ENCODE results near the gene WASF3.

WASF3 gene

DNA sequence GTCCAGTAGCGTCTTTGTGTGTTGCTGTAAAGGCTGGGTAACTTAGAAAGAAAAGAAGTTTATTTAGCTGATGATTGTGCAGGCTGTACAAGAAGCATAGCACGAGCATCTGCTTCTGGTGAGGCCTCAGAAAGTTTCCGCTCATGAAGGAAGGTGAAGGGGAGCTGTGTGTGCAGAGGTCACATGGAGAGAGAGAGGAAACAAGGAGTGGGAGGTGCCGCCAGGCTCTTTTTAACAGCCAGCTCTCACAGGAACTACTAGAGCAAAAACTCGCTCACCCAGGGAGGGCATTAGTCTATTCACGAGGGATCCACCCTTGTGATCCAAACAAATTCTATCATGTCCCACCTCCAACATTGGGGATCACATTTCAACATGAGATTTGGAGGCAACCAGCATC, 103.3 kb downstream of the WASF3 start:
- no peak overlapping the region for H3K9ac ChIP-seq (ENCODE audit: low read depth, low read length)
- H3K9me3 ChIP-seq (ENCODE audit: insufficient read depth, low read length, severe bottlenecking), result no peaks in the 10 kb centered on the region
- no peak for ATAC-seq (ENCODE audit: insufficient read depth, low read depth)
- no peaks in the 10 kb centered on the region for H3K36me3 ChIP-seq (ENCODE audit: insufficient read depth, low read length)
- H3K27me3 ChIP-seq (ENCODE audit: insufficient read depth, low read length, poor library complexity), result peaks cover 25% of the 10 kb centered on the region
- no peaks in the 10 kb centered on the region for H4K20me1 ChIP-seq (ENCODE audit: insufficient read depth, low read length)
- TF ChIP-seq, protein P1, sequence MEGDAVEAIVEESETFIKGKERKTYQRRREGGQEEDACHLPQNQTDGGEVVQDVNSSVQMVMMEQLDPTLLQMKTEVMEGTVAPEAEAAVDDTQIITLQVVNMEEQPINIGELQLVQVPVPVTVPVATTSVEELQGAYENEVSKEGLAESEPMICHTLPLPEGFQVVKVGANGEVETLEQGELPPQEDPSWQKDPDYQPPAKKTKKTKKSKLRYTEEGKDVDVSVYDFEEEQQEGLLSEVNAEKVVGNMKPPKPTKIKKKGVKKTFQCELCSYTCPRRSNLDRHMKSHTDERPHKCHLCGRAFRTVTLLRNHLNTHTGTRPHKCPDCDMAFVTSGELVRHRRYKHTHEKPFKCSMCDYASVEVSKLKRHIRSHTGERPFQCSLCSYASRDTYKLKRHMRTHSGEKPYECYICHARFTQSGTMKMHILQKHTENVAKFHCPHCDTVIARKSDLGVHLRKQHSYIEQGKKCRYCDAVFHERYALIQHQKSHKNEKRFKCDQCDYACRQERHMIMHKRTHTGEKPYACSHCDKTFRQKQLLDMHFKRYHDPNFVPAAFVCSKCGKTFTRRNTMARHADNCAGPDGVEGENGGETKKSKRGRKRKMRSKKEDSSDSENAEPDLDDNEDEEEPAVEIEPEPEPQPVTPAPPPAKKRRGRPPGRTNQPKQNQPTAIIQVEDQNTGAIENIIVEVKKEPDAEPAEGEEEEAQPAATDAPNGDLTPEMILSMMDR (IDR thresholded peaks at IDR 0.05; ENCODE audit: borderline replicate concordance, extremely low read depth, low read length, poor library complexity, severe bottlenecking), result no peak
- no peak for TF ChIP-seq EZH2 (IDR thresholded peaks at IDR 0.05; ENCODE audit: borderline replicate concordance, low read depth, low read length, severe bottlenecking)
- no peak overlapping the region for H3K4me2 ChIP-seq (ENCODE audit: insufficient read depth, low read length)
- no peaks in the 10 kb centered on the region for H3K4me1 ChIP-seq (ENCODE audit: insufficient read depth, low read length)
- DNase-seq, result no peak
- H2AFZ ChIP-seq (ENCODE audit: low read depth, low read length), result no peak overlapping the region
- H3K27ac ChIP-seq (ENCODE audit: low read length), result no peak overlapping the region
- H3K79me2 ChIP-seq (ENCODE audit: insufficient read depth, low read length), result no peaks in the 10 kb centered on the region
- no peak overlapping the region for H3K4me3 ChIP-seq (ENCODE audit: low read depth in 1 of 2, low read length in 2 of 2)

DNA sequence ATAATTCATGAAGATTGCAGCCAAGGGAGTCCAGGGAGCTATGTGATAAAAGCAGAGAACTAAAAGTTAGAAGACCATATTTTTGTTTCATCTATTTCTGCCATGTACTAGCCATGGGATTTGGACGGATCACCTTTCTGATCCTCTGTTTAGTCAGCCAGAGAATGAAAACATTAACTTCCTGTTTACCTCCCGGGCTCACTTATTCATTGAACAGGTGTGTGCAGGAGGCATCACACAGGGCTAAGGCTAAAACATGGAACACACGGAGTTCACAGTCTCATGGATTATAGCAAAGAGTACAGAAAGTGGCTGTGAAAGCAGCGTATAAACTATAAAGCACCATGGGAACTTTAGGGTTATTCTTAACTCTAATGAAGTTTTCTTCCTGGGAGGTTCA, 106.3 kb downstream of the WASF3 start:
- Histone ChIP-seq H3K27ac (ENCODE audit: low read length) (no peak overlapping the region), H2AFZ (ENCODE audit: low read depth, low read length) (no peak overlapping the region), H4K20me1 (ENCODE audit: insufficient read depth, low read length) (no peaks in the 10 kb centered on the region), H3K27me3 (ENCODE audit: insufficient read depth, low read length, poor library complexity) (peaks cover 25% of the 10 kb centered on the region), H3K9me3 (ENCODE audit: insufficient read depth, low read length, severe bottlenecking) (no peaks in the 10 kb centered on the region), H3K36me3 (ENCODE audit: insufficient read depth, low read length) (no peaks in the 10 kb centered on the region), H3K9ac (ENCODE audit: low read depth, low read length) (no peak overlapping the region), H3K4me3 (ENCODE audit: low read depth in 1 of 2, low read length in 2 of 2) (no peak overlapping the region), H3K4me2 (ENCODE audit: insufficient read depth, low read length) (no peak overlapping the region), H3K79me2 (ENCODE audit: insufficient read depth, low read length) (no peaks in the 10 kb centered on the region), H3K4me1 (ENCODE audit: insufficient read depth, low read length) (no peaks in the 10 kb centered on the region)
- no peak for DNase-seq
- no peak for ATAC-seq (ENCODE audit: insufficient read depth, low read depth)
- no peak for TF ChIP-seq EZH2 (IDR thresholded peaks at IDR 0.05; ENCODE audit: borderline replicate concordance, low read depth, low read length, severe bottlenecking)
- TF ChIP-seq, protein P1 (IDR thresholded peaks at IDR 0.05; ENCODE audit: borderline replicate concordance, extremely low read depth, low read length, poor library complexity, severe bottlenecking), result no peak

DNA sequence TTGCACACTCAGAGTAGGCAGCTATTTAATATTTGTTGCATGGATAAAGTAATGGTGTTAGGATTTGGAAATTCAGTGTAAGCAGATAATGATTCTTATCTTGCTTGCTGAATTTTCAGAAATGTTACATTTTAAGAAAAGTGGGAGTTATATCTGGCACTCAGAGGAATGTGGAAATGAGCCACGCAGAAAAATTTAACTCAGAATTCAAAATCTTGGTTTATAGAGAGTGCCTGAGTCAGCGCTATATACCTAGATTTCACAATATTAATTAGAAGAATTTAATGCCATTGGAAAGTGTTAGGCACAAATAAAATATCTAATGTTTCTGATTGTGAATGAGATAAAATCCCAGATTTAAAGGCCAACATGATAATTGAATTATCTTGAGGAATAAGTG, 106.8 kb downstream of the WASF3 start:
- H3K27me3 ChIP-seq (ENCODE audit: insufficient read depth, low read length, poor library complexity), result peaks cover 21% of the 10 kb centered on the region
- H3K4me1 ChIP-seq (ENCODE audit: insufficient read depth, low read length), result no peaks in the 10 kb centered on the region
- H3K4me3 ChIP-seq (ENCODE audit: low read depth in 1 of 2, low read length in 2 of 2), result no peak overlapping the region
- no peak overlapping the region for H2AFZ ChIP-seq (ENCODE audit: low read depth, low read length)
- no peak for ATAC-seq (ENCODE audit: insufficient read depth, low read depth)
- H3K4me2 ChIP-seq (ENCODE audit: insufficient read depth, low read length), result no peak overlapping the region
- H3K36me3 ChIP-seq (ENCODE audit: insufficient read depth, low read length), result no peaks in the 10 kb centered on the region
- no peaks in the 10 kb centered on the region for H4K20me1 ChIP-seq (ENCODE audit: insufficient read depth, low read length)
- no peak overlapping the region for H3K27ac ChIP-seq (ENCODE audit: low read length)
- no peaks in the 10 kb centered on the region for H3K9me3 ChIP-seq (ENCODE audit: insufficient read depth, low read length, severe bottlenecking)
- no peaks in the 10 kb centered on the region for H3K79me2 ChIP-seq (ENCODE audit: insufficient read depth, low read length)
- TF ChIP-seq EZH2 (IDR thresholded peaks at IDR 0.05; ENCODE audit: borderline replicate concordance, low read depth, low read length, severe bottlenecking), result no peak
- TF ChIP-seq, protein P1 (IDR thresholded peaks at IDR 0.05; ENCODE audit: borderline replicate concordance, extremely low read depth, low read length, poor library complexity, severe bottlenecking), result no peak
- DNase-seq, result no peak
- no peak overlapping the region for H3K9ac ChIP-seq (ENCODE audit: low read depth, low read length)

GRCh38 chr13:26664876-26665275, 107.4 kb downstream of the WASF3 start:
- no peak for ATAC-seq (ENCODE audit: insufficient read depth, low read depth)
- Histone ChIP-seq H4K20me1 (ENCODE audit: insufficient read depth, low read length) (no peaks in the 10 kb centered on the region), H3K9me3 (ENCODE audit: insufficient read depth, low read length, severe bottlenecking) (no peaks in the 10 kb centered on the region), H3K4me1 (ENCODE audit: insufficient read depth, low read length) (no peaks in the 10 kb centered on the region), H3K4me2 (ENCODE audit: insufficient read depth, low read length) (no peak overlapping the region), H3K27me3 (ENCODE audit: insufficient read depth, low read length, poor library complexity) (peaks cover 21% of the 10 kb centered on the region), H3K4me3 (ENCODE audit: low read depth in 1 of 2, low read length in 2 of 2) (no peak overlapping the region), H3K36me3 (ENCODE audit: insufficient read depth, low read length) (no peaks in the 10 kb centered on the region), H3K9ac (ENCODE audit: low read depth, low read length) (no peak overlapping the region), H3K79me2 (ENCODE audit: insufficient read depth, low read length) (no peaks in the 10 kb centered on the region), H3K27ac (ENCODE audit: low read length) (no peak overlapping the region), H2AFZ (ENCODE audit: low read depth, low read length) (no peak overlapping the region)
- no peak for DNase-seq
- TF ChIP-seq, protein P1 (IDR thresholded peaks at IDR 0.05; ENCODE audit: borderline replicate concordance, extremely low read depth, low read length, poor library complexity, severe bottlenecking), result no peak
- no peak for TF ChIP-seq EZH2 (IDR thresholded peaks at IDR 0.05; ENCODE audit: borderline replicate concordance, low read depth, low read length, severe bottlenecking)

Measured in DND-41 (cell line).